HG03439 (cell line): ENCODE measurements around the gene DCLK1.
"Not testable (repeated sequence)": the region's sequence is repeated elsewhere in the genome, so short reads cannot be mapped to it uniquely, and the experiment has no call there.

ENCODE experiments used
- ATAC-seq: cut with Tn5 transposase; IDR thresholded peaks from one replicate; pipeline ENCODE4 v1.9.1; 2021; ENCODE audit warnings: mild to moderate bottlenecking, moderate library complexity; ENCODE audit not compliant: unreplicated experiment

DCLK1 gene

DNA sequence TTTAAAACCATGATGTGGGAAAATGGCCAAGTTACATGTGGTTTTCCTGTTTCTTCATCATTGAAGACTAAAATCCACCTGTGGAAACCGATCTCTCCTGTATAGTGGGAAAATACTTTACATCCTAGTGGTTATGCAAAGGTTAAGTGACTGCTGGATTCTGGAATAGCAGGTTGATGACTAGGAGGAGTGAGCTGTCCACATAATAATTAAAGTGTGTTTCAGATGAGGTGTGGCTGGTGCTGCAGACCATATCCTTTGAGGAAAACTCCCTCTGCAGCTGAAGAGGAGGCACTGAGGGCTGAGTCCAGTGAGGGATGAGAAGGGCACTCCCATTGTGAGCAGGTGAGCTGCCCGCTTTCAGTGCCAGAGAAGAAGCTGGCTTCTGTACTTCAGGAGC, 43.2 kb downstream of the DCLK1 start:
- ATAC-seq: no peak

GRCh38 chr13:36086117-36086516, 45.1 kb downstream of the DCLK1 start:
- ATAC-seq: no peak

- no peak for ATAC-seq
Measured at GRCh38 chr13:36084131-36084530, 47.1 kb downstream of the DCLK1 start.

GRCh38 chr13:36082806-36083205, 48.4 kb downstream of the DCLK1 start:
- no peak for ATAC-seq

DNA sequence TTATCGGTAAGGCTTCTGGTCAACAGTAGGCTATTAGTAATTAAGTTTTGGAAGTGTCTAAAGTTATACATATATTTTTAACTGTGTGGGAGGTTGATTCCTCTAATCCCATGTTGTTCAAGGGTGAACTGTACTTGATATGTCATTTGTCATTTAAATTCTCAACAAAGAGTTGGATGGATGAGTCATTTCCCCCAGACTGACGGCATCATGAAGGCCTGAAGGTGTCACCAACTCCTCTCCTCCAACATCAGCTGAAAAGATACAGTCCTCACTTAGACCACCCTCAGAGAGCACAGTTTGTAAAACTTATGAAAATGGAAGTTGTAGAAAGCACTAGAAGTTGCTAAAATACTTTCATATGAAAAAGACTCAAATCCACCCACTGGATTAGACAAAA, 48.8 kb downstream of the DCLK1 start:
- no peak for ATAC-seq

- no peak for ATAC-seq
Measured at GRCh38 chr13:36076211-36076610, 55.0 kb downstream of the DCLK1 start.

DNA sequence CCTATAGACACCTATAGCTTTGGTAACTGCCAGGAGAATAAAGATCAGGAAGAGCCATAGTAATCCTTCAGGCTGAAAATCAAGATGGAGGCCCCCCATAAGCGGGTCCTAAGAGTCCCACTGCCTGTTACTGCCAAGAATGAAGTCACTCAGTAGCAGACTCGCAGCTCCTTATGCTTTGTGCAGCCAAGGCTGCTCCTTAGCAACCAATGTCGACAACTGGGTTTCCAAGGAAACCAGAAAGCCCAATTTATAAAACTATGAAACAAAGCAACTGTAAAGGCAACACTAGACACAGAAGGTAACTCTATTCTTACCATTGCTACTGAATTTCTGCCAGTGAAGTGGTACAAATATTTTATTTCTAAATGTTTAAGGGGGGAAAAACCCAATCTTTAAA, 56.5 kb downstream of the DCLK1 start:
- ATAC-seq: no peak

GRCh38 chr13:36072152-36072935, 58.8 kb downstream of the DCLK1 start:
- no peak for ATAC-seq

DNA sequence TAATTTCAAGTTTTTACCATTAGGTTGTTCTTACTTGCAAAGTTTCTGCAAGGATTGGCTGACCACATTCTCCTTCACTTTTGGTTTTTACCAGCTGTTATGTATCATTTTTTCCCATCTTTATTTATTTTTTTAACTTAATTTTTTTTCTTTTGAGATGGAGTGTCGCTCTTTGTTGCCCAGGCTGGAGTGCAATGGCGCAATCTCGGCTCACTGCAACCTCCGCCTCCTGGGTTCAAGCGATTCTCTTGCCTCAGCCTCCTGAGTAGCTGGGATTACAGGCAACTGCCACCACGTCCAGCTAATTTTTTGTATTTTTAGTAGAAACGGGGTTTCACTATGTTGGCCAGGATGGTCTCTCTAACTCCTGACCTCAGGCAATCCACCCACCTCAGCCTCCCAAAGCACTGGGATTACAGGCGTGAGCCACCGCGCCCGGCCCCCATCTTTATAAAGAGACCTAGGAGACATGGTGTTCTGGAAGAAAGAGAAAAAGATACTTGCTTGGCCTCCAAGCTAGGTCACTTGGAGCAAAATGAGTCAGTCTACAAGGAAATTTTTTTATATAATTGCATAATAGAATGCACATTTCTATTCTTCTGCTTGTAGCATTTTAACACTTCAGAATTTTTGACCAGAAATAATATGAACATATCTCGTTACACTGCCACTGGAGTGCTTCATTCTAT, 60.5 kb downstream of the DCLK1 start:
- not testable (repeated sequence) for ATAC-seq

- ATAC-seq: no peak
Measured at GRCh38 chr13:36069881-36070366, 61.3 kb downstream of the DCLK1 start.

- ATAC-seq: no peak
Measured at GRCh38 chr13:36068991-36069390, 62.2 kb downstream of the DCLK1 start.

GRCh38 chr13:36068566-36068965, 62.6 kb downstream of the DCLK1 start:
- ATAC-seq: no peak

- no peak for ATAC-seq
Measured at GRCh38 chr13:36067746-36068381, 63.3 kb downstream of the DCLK1 start.

- ATAC-seq: no peak
Measured at GRCh38 chr13:36062249-36062648, 68.9 kb downstream of the DCLK1 start.

DNA sequence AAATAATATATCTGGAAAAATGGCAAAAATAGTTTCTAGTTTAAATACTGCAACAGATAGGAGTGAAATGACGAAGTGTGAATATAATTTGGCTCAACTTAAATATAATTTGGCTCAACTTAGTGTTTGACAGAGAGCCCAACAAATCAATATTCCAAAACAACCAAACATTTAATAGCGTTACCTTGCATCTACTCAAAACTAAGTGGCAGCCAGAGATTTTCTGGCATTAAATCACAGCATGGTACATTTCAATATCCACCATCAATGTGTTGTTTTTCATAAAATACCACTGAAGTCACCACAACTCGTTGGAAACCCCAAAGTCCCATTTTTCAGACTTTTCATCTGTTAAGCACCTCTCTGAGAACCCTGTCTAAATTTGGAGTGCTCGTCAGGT, 69.6 kb downstream of the DCLK1 start:
- no peak for ATAC-seq

GRCh38 chr13:36061054-36061453, 70.1 kb downstream of the DCLK1 start:
- no peak for ATAC-seq

- no peak for ATAC-seq
Measured at GRCh38 chr13:36059321-36059720, 71.9 kb downstream of the DCLK1 start.

GRCh38 chr13:36058116-36058515, 73.1 kb downstream of the DCLK1 start:
- ATAC-seq: no peak

DNA sequence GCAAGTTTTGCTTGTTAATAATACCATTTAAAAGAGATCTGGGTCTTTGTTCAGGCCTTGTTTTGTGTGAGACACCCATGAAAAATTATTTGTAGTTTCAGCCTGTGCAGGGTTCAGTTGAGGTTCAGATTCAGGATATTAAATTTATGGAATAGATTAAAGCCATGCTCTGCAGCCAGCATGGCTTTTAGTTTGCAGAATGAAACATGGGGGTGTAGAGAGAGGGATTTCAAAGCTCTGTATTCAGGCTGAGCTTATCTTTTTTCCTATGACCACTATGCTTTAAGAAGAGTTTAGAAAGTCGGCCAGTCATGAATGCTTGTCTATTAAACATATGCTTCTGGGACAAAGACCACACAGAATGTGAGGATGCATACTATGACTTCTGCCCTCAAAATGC, 73.6 kb downstream of the DCLK1 start:
- no peak for ATAC-seq

GRCh38 chr13:36057041-36057440, 74.1 kb downstream of the DCLK1 start:
- no peak for ATAC-seq

DNA sequence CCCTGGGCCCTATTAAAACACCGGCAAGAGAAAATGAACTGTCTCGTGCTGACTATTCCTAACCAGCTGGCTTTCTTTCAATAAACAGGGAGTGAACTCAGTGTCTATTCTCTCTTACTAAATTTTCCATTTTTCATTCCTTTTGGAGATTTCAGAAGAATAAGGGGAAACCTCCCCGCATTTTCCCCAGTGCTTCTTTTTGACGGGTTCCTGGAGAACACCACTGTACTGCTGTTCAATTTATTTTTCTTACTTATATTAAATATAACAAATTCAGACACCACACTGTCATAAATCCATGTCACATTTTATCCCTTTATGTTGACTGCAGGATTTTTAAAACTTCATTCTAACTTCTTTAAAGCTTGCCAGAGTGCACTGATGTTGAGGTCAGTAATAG, 75.8 kb downstream of the DCLK1 start:
- ATAC-seq: no peak

DNA sequence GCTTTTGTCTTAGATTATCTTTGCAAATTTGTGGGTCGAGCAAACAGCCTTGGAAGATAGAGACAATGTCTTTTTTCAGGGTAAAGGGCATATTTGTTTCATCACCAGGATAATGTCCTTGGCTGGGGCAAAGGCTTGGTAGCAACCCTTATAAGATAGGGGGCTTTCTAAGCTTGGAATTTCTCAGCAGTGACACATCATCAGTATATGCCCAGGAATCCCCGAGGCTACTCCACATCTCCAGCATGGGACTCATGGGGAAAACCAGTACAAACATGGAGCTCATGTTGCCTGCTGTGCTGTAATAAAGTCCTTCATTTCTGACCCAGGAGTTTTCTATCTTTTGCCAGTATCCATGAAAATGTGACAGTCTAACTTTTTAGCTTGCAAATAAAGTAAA, 77.1 kb downstream of the DCLK1 start:
- ATAC-seq: no peak
